DOHH2 (cell line): ENCODE measurements around the gene ACADS.

Experiments
- H3F3A ChIP-seq: fragments of 200-600 bp; sonication (generic), shearing (Covaris generic); 2 replicates; pipeline ENCODE4 v1.6.0; 2016; ENCODE audit warnings: antibody characterized with exemption, mild to moderate bottlenecking; ENCODE audit not compliant: control insufficient read depth, insufficient read depth
- H3K27ac ChIP-seq: fragments of 200-600 bp; sonication (generic); 2 replicates; pipeline ENCODE4 v1.5.1; 2014; ENCODE audit warnings: low read depth, mild to moderate bottlenecking, low read length, moderate library complexity
- H3K27me3 ChIP-seq: fragments of 200-600 bp; sonication (generic); 2 replicates; pipeline ENCODE4 v1.6.1; 2014; ENCODE audit warnings: mild to moderate bottlenecking, low read length, mixed read lengths; ENCODE audit not compliant: control insufficient read depth
- H3K36me3 ChIP-seq: fragments of 200-600 bp; sonication (generic); 2 replicates; pipeline ENCODE4 v1.6.1; 2014; ENCODE audit warnings: mild to moderate bottlenecking, low read length, moderate library complexity, mixed read lengths; ENCODE audit not compliant: control insufficient read depth
- H3K4me1 ChIP-seq: fragments of 200-600 bp; sonication (generic); 2 replicates; pipeline ENCODE4 v1.6.1; 2014; ENCODE audit warnings: mild to moderate bottlenecking, low read length, mixed read lengths; ENCODE audit not compliant: control insufficient read depth
- H3K4me2 ChIP-seq: fragments of 200-600 bp; sonication (generic); 2 replicates; pipeline ENCODE4 v1.6.0; 2014; ENCODE audit warnings: mild to moderate bottlenecking, low read length, moderate library complexity
- H3K4me3 ChIP-seq: fragments of 200-600 bp; sonication (generic); 2 replicates; pipeline ENCODE4 v1.5.1; 2014; ENCODE audit warnings: mild to moderate bottlenecking, low read length, mixed read lengths
- H3K79me2 ChIP-seq: fragments of 200-600 bp; sonication (generic); 2 replicates; pipeline ENCODE4 v1.6.1; 2014; ENCODE audit warnings: mild to moderate bottlenecking, low read length, mixed read lengths; ENCODE audit not compliant: control insufficient read depth
- H3K9me2 ChIP-seq: fragments of 200-600 bp; sonication (generic); replicated peaks from 2 replicates; pipeline ENCODE4 v1.6.1; 2014; ENCODE audit warnings: mild to moderate bottlenecking, low read length, mixed read lengths; ENCODE audit not compliant: control insufficient read depth
- H3K9me3 ChIP-seq: fragments of 200-600 bp; sonication (generic); 2 replicates; pipeline ENCODE4 v1.6.1; 2014; ENCODE audit warnings: antibody characterized with exemption, low read length, mixed read lengths; ENCODE audit not compliant: control insufficient read depth, insufficient read depth
- H4K20me1 ChIP-seq: fragments of 200-600 bp; sonication (generic); 2 replicates; pipeline ENCODE4 v1.6.0; 2014; ENCODE audit warnings: low read depth, mild to moderate bottlenecking, antibody characterized with exemption, low read length, moderate library complexity; ENCODE audit not compliant: control insufficient read depth, insufficient read depth
- CTCF ChIP-seq: fragments of 200-600 bp; sonication (generic); IDR thresholded peaks from one replicate; pipeline ENCODE4 v1.5.1; 2014; ENCODE audit warnings: antibody characterized with exemption, mild to moderate bottlenecking, low read depth, low read length; ENCODE audit not compliant: poor library complexity, severe bottlenecking
- EZH2phosphoT487 ChIP-seq: fragments of 200-600 bp; sonication (generic); IDR thresholded peaks from 2 replicates; pipeline ENCODE4 v1.6.1; 2017; ENCODE audit warnings: borderline replicate concordance, mild to moderate bottlenecking, antibody characterized with exemption, low read length, moderate library complexity, mixed read lengths

Gene ACADS

GRCh38 chr12:120725659-120726509 lies at the start of gene ACADS:
TSS of gene ACADS (plus strand) at chr12:120725826. CDS start at chr12:120725886, 60 bp downstream.
- Histone ChIP-seq H3K4me2 (peak within 1 kb of the TSS; percentile 81), H3K79me2 (no peaks in the 10 kb centered on the region), H3F3A (no peaks in the 10 kb centered on the region), H3K9me2 (no peaks in the 10 kb centered on the region), H4K20me1 (peaks cover 12% of the 10 kb centered on the region), H3K4me1 (peaks cover 37% of the 10 kb centered on the region), H3K36me3 (peaks cover 40% of the 10 kb centered on the region), H3K27me3 (no peaks in the 10 kb centered on the region), H3K27ac (no peak within 1 kb of the TSS), H3K9me3 (no peaks in the 10 kb centered on the region), H3K4me3 (peak within 1 kb of the TSS; percentile 69)
- TF ChIP-seq EZH2phosphoT487 (no peak), CTCF (no peak)

- Histone ChIP-seq H3K79me2 (no peaks in the 10 kb centered on the region), H3K9me3 (no peaks in the 10 kb centered on the region), H3K9me2 (no peaks in the 10 kb centered on the region), H3K4me1 (peaks cover 16% of the 10 kb centered on the region), H3K4me3 (no peak overlapping the region), H3K27me3 (peaks cover 9% of the 10 kb centered on the region; the same call in 1 of the 2 replicates), H4K20me1 (no peaks in the 10 kb centered on the region), H3K27ac (no peak overlapping the region), H3F3A (peaks cover 2% of the 10 kb centered on the region; the same call in 1 of the 2 replicates), H3K36me3 (no peaks in the 10 kb centered on the region), H3K4me2 (no peak overlapping the region)
- TF ChIP-seq EZH2phosphoT487 (no peak), CTCF (no peak)
These were observed 47.7 kb upstream of the ACADS start for GRCh38 chr12:120677765-120678473.

GRCh38 chr12:120678572-120678971 lies 47.1 kb upstream of the ACADS start:
- Histone ChIP-seq H3K36me3 (no peaks in the 10 kb centered on the region), H3K27me3 (peaks cover 8% of the 10 kb centered on the region; the same call in 1 of the 2 replicates), H3K9me2 (no peaks in the 10 kb centered on the region), H3K79me2 (no peaks in the 10 kb centered on the region), H4K20me1 (no peaks in the 10 kb centered on the region), H3K9me3 (no peaks in the 10 kb centered on the region), H3K4me1 (peaks cover 16% of the 10 kb centered on the region), H3F3A (peaks cover 6% of the 10 kb centered on the region; the same call in 1 of the 2 replicates), H3K4me3 (no peak overlapping the region), H3K27ac (no peak overlapping the region), H3K4me2 (no peak overlapping the region)
- TF ChIP-seq CTCF (no peak), EZH2phosphoT487 (no peak)
